ENCODE measurements around the gene PNPLA3.

The PNPLA3 gene

DNA sequence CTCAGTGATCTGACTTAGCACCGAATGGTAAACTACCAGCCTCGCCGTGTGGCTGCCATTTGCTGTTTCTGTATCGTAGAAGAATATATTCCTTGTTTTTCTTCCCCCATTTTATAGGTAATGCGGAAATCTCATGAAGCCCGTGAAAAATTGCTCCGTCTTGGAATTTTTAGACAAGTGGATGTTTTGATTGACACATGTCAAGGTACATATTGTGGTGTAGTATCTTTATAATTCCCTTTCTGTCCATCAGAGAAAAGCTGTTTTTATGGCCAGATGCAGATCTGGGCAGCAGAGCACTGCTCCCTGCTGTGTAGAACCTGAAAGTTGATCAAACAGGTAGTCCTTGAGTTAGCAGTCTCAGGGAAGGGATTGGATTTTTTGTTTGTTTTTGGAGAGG, 45.0 kb downstream of the PNPLA3 start:
- no peak for DNase-seq (ENCODE audit: low spot score)

DNA sequence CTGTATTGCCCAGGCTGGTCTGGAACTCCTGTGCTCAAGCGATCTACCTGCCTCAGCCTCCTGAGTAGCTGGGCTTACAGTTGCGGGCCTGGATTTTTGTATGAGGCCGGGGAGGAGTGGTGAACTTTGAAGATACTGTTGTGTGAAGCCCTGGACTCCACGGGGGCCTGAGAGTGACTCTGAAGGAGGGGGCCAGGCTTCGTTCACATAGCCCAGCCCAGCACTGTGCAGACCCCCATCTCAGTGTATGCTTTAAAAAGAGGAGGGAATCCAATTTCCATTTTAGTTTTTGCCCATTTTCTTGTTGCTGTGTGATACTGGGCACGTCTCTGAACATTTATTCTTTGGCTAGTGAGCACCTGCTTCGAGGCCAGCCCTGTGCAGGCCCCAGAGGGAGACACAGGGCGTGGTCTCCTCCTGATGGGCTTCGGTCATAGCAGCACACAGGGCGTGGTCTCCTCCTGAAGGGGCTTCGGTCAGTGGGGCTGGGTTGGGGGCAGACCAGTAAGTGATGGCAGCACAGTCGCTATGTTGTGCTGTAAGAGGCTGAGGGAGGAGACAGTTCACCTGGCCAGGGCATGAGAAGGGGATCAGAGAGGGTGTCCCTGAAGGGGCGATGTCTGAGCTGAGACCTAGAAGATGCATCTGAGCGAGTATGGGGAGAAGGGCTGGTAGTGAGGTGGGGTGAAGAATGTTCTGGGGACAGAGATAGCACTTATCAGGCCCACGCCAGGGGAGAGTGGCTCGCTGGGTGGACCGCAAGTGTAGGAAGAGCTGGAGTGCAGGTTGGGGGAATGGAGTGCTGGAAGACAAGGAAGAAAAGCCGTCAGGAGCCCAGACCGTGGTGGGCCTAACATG, 45.6 kb downstream of the PNPLA3 start:
- DNase-seq (ENCODE audit: low spot score) = no peak

DNA sequence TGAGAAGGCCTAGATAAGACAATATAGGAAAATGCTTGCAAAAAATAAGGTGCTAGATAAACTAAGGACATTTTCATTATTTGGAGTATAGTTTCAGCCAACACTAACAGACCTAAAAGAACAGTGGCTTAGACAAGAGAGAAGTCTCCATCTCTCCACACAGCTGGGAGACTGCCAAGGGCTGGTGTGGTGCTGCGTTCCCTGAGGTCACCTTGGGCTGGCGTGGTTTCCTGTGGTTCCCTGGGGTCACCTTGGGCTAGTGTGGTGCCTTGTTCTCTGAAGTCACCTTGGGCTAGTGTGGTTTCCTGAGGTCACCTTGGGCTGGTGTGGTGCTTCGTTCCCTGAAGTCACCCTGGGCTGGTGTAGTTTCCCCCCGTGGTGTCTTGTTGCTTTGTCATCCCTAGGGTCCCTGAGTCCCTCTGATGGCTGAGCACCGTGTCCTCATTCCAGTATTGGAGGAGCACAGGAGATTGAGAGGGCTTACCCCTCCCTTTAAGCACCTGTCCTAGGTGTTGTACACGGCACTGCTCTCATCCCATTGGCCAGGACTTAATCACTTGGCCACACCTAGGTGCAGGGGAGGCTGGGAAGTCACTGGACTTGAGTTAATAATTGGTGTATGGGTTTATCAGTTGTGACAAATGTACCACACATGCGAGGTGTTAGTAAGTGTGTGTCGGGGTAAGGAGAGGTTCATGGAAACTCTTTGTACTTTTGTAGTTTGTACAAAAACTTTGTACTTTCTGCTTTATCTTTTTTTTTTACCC, 46.6 kb downstream of the PNPLA3 start:
- no peak for DNase-seq (ENCODE audit: low spot score)

DNA sequence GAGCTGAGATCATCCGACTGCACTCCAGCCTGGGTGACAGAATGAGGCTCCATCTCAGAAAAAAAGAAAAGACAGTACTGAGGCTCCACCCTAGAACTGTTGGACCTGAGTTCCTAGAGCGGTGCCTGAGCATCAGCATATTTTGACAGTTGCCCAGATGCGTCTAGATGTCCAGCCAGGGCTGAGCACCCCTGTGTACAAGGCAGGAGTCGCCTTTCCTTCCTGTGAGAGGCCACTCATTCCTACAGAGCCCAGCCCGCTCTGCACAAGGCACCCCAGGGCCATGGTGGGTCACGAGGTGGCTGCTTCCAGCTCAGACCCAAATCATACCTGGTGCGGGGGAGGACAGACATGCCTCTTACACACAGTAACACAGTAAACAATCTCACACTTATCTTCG, 47.5 kb downstream of the PNPLA3 start:
- DNase-seq (ENCODE audit: low spot score) = no peak

DNA sequence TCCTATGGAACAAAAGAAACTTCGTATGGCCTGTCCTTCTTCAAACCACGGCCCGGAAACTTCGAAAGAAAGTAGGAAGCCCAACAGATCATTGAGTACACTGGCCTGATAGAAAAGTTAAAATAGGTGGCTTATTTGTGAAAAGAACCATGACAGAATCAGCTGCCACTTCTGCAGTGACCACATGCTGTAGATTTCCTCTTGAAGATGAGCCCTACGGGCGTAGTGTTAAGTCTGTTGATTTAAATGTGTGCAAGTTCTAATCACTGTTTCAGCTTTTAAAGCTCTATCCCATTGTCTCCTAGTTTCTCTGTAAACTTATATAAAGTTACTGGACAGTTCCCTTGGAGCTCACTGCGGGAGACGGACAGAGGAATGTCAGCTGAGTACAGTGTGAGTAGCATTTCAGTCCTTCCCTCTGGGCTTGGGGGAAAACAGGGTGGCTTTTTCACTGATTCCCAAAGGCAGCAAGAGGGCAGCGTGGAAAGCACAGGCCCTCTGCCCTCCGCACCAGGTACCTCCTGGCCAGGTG, 49.4 kb downstream of the PNPLA3 start:
- DNase-seq (ENCODE audit: low spot score) = no peak

DNA sequence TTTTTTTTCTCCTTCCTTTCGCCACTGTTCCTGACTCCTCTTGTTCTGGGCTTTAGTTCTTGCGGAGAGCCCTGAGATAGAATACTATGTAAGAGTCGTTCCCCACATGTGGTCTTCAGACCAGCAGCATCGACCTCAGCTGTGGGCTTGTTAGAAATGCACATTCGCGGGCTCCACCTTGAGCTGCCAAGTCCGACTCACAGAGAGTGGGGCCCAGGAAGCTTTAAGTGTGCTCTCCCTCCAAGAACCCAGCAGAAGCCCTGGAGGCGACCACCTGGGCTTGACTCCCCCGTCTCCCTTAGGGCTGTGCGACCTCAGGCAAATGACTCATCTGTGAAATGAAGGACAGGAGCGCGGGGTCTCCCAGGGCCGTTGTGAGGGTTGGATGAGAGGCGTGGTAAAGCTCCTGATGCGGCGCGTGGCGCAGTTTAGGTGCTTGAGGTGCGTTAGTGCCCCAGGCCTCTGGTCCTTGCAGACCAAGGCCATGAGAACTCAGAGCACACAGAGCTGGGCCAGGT, 50.5 kb downstream of the PNPLA3 start:
- DNase-seq (ENCODE audit: low spot score) = no peak

DNA sequence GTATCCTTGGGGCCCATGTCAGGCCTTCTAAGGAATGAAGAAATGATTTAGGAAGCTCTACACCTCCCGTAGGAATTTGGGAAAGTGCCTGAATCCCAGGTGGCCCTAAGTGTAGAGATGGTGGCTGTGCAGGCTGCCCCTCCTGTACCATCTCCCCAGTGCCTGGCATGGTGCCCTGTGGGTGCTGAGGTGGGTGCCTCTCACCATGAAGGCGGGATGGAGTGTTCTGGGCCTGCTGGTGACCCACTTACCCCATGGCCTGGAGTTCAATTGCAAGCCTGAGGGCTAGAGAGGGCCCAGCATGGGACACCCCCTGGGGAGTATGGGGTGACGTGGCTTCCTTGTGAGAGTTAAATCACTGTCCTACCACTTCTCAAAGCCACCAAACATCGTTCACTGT, 51.4 kb downstream of the PNPLA3 start:
- DNase-seq (ENCODE audit: low spot score) = no peak

DNA sequence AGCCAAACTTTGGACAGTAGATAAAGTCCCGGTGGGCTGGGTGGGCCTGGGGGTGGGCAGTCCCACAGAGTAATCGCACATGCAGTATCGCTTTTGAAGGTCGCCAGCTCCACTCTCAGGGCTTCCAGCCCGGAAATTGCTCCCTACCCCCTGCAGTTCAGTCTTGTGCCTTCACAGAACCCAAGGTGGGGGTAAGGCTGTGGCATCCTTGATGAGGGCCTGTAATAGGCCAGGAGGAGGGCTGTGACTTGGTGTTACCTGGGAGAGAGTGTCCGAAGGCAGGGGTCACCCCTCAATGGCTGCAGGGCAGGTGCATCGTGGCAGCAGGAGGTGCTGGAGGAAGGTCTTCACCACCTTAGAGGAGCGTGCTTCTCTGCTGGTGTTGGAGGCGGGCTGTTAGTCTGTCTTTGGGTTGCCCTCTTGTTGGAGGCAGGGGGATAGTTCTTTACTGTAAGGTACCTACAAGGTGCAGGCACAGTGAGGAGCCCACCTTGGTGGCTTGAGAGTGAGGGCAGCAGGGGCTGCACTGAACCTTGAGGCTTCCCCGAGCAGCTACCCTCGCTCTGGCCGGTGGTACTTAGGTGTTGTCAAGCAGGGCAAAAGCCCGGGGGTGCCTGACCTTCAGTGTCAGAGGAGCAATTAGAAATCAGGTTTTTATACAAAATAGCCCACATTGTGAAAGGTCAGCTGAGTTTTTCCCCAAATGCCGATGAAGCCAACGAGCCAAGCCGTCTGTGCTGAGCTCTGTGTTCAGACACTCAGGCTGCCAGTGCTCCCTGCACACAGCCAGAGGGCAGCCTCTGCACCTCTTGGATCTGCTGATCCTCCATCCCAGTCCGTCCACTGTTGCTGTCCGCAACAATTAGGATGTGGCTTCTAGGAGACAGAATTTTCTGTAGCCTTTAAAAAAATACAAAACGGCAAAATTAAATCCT, 53.5 kb downstream of the PNPLA3 start:
- no peak for DNase-seq (ENCODE audit: low spot score)

DNA sequence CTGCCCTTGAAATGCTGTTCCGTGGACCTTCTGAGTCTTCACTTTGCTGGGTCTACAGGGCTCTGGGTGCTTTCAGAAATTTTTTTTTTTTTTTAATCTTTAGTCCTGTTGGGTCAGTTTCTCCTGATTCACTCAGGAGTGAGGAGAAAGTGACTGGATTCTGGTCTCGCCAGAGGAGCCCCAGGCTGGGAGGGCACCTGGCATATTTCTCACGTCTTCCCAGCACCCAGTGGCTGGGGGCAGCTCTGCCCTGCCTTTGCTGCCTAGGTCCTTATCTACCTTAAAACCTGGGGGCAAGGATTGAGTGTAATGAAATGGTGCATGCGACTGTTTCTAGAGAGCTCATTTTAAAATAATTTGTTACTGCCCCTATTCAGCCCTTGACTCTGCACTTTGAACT, 55.0 kb downstream of the PNPLA3 start:
- no peak for DNase-seq (ENCODE audit: low spot score)

DNA sequence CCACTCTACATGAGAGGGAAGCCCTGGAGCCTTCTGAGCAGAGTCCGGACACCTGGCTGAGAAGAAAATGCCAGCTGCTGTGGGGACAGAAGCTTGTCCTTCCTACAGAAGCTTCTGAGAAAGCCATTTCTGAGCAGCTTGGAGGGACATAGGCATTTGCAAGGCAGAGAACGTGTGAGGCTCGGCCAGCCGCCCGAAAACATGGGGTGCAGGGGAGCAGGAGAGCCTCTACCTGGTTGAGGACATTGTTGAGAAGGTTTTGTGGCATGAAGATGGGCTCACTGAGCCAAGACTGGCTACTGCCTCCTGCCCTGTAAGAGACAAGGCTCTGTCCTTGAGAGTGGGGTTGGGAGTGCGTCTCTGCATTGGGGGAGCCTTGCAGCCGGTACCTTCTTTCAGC, 57.0 kb downstream of the PNPLA3 start:
- no peak for DNase-seq (ENCODE audit: low spot score)

DNA sequence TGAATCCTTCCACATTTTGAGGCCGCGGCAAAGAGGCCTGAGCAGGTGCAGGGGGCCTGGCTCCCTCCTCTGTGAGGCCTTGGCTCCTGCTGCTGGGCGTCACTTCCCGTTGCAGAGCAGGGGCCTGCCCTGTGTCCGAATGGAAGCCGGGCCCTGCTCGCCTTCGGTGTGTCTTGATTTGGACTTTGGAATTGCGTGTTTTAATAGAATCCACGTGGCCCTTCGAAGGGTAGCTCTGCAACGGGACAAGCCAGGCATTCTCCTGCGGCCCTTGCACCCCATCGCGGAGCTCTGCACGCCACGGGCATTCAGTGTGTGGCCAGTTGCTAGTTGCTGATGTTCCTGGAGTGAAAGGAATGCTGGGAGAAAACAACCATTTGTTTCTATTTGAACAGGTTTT, 57.4 kb downstream of the PNPLA3 start:
- DNase-seq (ENCODE audit: low spot score) = no peak

DNA sequence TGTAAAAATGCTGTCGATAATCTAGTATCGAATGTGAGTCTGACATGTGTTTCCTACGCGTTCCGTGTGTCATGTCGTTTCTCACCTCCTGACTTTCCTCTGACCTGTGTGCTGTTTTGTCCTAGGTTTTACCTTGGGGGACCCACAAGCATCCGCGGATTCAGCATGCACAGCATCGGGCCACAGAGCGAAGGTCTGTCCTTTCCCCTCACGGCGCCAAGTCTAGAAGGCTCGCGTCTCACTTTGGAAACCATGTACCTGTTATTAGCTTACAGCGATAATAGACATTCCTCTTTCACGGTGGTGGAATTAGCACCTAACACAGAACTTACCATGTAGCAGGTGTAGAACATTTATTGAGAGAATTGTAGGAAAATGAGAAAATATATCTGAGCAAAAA, 60.2 kb downstream of the PNPLA3 start:
- DNase-seq (ENCODE audit: low spot score) = no peak

DNA sequence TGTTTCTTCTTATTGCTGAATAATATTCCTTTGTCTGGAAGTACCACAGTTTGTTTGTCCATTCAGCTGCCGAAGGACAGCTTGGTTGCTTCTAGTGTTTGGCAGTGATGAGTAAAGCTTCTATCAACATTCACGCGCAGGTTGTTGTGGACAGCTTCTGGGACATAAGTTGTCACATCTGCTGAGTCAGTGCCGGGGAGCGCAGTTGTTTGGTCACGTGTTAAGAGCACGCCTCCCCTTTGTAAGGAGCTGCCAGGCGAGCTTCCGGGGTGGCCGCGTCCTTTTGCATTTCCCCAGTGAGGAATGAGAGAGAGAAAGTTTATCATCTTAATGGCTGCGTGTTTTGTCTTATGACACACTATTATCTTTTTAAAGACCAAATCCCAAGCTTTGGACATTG, 61.9 kb downstream of the PNPLA3 start:
- no peak for DNase-seq (ENCODE audit: low spot score)

DNA sequence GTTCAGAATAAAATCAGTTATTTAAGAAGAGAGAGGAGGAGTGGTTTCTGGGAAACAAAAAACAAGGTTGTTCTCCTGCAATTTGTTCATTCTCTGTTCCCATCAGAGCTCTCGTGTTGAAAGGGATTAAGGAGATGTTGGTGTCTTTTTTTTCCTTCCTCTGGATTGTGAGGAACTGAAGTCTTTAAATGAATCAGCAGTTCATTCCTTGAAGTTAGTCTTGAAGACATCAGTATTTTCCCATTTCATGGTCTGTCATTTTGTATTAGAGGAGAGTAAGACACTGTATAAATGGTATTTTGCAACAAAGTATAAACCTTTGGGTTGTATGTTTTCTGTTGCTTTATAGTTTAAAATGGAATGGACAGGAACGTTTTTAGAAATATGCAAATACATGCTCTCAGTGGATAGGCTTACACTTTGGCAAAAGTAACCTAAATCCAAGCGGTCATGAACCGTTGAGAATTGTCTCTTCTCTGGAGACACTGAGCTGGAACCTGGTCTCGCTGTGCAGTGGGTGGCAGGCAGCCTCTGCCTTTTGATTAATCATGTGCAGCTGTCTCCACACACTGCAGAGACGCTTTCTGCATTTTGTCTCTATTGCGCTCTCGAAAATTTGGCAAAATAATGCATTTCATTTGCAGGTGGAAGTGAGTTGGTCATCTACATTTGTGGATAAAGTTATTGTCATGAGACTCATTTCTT, 64.7 kb downstream of the PNPLA3 start:
- DNase-seq (ENCODE audit: low spot score) = no peak

DNA sequence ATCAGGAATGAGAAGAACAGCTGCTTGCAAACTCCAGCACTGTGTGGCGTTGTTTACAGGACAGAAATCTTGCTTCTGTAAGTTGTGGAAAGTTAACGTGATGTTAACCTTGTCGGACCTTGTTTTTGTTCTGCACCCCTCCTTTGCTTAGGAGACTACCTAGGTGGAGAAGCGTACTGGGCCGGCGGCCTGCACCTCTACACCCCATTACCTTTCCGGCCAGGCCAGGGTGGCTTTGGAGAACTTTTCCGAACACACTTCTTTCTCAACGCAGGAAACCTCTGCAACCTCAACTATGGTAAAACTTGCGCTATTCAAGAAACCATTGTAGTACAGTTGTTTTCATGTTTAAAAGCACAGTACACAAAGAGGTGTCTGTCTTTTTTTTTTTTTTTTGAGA, 65.4 kb downstream of the PNPLA3 start:
- no peak for DNase-seq (ENCODE audit: low spot score)

DNA sequence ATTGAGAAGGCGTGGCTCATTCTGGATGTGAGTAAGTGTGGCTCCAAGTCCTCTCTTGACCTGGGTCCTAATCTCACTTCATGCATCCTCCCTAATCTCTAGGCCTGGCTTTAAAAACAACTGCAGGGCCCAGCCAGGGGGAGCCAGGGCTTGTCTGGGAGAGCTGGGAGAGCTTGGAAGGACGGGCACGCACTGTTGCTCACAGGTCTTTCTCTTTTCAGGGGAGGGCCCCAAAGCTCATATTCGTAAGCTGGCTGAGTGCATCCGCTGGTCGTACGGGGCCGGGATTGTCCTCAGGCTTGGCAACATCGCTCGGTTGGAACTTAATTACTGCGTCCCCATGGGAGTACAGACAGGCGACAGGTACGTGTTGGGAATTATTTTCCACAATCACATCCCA, 66.4 kb downstream of the PNPLA3 start:
- DNase-seq (ENCODE audit: low spot score) = no peak

DNA sequence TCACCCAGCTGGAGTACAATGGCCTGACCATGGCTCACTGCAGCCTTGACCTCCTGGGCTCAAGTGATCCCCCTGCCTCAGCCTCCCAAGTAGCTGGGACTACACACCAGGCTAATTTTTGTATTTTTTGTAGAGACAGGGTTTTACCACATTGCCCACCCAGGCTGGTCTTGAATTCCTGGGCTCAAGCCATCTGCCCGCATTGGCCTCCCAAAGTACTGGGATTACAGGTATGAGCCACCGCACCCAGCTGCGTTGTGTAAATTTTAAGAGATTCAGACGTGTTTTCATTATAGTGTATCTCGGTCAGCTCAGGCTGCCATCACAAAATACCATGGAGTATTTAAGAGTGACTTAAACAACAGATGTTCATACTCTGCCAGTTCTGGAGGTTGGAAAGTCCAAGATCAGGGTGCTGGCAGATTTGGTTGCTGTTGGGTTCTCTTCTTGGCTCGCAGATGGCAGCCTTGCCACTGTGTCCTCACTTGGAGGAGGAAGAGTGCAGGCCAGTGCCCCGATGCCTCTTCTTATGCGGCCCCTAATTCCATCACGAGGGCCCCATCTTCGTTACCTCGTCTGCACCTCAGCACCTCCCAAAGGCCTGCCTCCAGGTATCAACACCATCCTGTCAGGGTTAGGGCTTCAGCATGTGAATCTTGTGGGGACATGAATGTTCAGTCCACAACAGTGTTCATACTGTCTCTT, 67.9 kb downstream of the PNPLA3 start:
- DNase-seq (ENCODE audit: low spot score) = no peak

DNA sequence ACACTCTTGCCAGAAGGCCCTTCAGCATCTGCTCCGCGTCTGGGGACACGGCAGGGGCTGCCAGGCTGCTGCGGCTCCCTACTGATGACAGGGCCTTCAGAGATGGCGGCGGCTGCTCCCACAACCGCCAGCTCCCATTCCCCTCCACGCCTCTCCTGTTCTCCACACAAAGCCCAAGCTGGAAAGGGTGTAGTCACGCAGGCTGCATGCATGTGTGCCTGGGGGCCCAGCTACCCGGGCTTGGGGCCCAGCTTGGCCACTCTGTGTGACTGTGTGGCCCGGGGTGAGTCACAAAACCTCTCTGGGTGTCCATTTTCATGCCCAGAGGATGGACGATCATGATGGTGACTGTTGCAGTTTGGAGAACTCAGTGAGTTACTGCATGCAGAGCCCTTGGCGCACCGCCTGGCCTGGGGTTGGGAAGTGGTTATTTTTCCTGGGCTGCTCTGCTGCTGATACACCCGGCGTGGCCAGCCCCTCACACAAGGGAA, 68.8 kb downstream of the PNPLA3 start:
- peak; percentile 25 for DNase-seq (ENCODE audit: low spot score)

DNA sequence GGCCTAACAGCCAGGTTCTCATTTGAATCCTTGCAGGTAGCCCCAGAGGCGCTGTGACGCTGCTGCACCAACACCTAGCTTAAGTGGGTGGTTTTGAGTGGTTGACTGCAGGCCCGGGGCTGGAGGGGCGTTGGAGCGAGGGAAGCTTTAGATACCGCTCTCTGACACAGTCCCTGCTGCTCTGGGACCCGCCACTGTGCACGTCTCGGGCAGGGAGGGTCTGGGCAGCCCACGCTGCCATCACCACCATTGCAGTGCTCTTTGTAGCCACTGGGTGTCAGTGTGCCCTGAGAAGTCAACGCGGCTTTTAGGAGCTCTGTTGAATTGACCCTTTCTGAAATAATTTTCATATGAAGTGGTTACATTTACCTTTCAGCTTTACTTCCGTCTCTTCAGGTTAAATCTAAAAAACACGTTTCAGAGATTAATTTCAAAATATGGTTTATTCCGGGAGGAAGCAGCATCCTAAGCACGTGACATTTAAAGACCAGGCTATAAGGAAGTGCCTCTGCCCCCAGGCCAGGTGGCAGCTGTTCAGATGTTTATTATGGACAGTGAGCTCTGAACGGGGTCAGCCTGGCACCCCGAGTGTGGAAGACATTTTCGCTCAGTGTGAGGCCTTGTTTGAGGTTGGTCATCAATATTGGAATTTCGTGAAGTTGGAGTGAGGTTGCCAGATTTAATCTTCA, 69.6 kb downstream of the PNPLA3 start:
- DNase-seq (ENCODE audit: low spot score) = peak; percentile 68

DNA sequence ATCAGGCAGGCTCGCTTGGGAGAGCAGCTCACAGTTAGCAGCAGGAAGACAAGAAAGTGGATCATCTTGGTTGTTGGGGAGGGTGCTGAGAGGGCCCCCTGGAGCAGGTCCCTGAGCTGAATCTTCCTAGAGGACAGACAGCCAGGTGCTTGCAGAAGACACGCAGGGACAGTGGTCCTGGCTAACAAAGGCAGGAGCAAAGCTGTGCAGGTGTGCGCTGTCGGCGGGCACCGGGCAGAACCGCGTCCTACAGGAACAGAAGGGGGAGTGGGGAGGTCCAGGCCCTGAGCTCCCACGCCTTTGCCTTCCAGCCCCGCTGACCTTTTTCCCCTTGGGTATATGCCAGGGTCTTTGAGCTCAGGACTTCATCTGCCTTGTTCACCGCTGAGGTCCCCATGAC, 70.4 kb downstream of the PNPLA3 start:
- no peak for DNase-seq (ENCODE audit: low spot score)
